ENCODE data around the gene NAV3. TPM values are rescaled to one million over a fixed set of nuclear protein-coding genes. Genes with fewer than 3 reads are reported as not detected.

Gene NAV3
- total and polyA plus RNA-seq, 2 experiments from 2014 or later, result 4.0 to 12.0 TPM

DNA sequence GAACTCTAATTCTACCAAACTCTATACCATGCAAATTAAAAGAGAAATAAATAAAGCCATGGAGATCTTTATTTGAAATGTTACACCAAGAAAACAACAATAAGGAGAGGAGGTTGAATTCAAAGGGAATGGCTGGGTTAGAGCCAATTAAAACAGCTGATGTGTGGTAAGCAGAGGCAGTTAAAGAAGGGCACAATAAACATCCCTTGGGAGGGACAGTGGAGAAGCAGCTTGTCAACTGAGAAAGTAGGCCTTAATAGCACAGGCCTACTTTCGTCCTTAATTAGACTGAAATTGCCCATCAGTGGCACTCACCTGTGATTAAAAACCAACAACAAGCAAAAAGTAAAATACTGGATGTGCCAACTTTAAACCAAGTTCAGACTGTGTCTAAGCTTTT lies 16.3 kb upstream of the NAV3 start:
- no peak overlapping the region for H3K4me3 Mint-ChIP-seq
- H3K27me3 Mint-ChIP-seq (ENCODE audit: insufficient read depth, low read depth, poor library complexity), result peaks cover 2% of the 10 kb centered on the region
- H3K79me2 ChIP-seq (replicated peaks; ENCODE audit: insufficient read depth), result no peaks in the 10 kb centered on the region
- no peaks in the 10 kb centered on the region for H3K27me3 ChIP-seq (ENCODE audit: insufficient read depth)
- no peaks in the 10 kb centered on the region for H4K20me1 ChIP-seq (replicated peaks; ENCODE audit: insufficient read depth)
- no peaks in the 10 kb centered on the region for H3K36me3 Mint-ChIP-seq (ENCODE audit: low read depth)
- no peak overlapping the region for H3K27ac ChIP-seq (ENCODE audit: low read depth)
- H3K36me3 ChIP-seq (ENCODE audit: insufficient read depth), result no peaks in the 10 kb centered on the region
- peaks cover 3% of the 10 kb centered on the region; the same call in 2 of the 3 replicates for H3K4me1 Mint-ChIP-seq
- no peak overlapping the region for H3K27ac Mint-ChIP-seq
- ATAC-seq, result no peak
- H3K9me2 ChIP-seq (ENCODE audit: insufficient read depth), result no peaks in the 10 kb centered on the region
- no peaks in the 10 kb centered on the region for H3K9me3 Mint-ChIP-seq
- H3F3A ChIP-seq (replicated peaks; ENCODE audit: low read depth), result no peaks in the 10 kb centered on the region
- no peak overlapping the region for H3K4me3 ChIP-seq
- H3K4me1 ChIP-seq (ENCODE audit: insufficient read depth), result no peaks in the 10 kb centered on the region
- TF ChIP-seq, protein P1, sequence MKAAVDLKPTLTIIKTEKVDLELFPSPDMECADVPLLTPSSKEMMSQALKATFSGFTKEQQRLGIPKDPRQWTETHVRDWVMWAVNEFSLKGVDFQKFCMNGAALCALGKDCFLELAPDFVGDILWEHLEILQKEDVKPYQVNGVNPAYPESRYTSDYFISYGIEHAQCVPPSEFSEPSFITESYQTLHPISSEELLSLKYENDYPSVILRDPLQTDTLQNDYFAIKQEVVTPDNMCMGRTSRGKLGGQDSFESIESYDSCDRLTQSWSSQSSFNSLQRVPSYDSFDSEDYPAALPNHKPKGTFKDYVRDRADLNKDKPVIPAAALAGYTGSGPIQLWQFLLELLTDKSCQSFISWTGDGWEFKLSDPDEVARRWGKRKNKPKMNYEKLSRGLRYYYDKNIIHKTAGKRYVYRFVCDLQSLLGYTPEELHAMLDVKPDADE (IDR thresholded peaks at IDR 0.05), result no peak
- TF ChIP-seq NANOG (IDR thresholded peaks at IDR 0.05; ENCODE audit: borderline replicate concordance) (no peak), ZNF114 (CRISPR knock-in tag; IDR thresholded peaks at IDR 0.05) (no peak), EZH2phosphoT487 (IDR thresholded peaks at IDR 0.05; ENCODE audit: unreplicated experiment) (no peak), EZH2 (IDR thresholded peaks at IDR 0.05; ENCODE audit: low read depth, unreplicated experiment) (no peak), ZNF331 (CRISPR knock-in tag; IDR thresholded peaks at IDR 0.05; ENCODE audit: low read depth) (no peak), POLR2AphosphoS5 (IDR thresholded peaks at IDR 0.05; ENCODE audit: low read depth) (no peak), JUNB (IDR thresholded peaks at IDR 0.05; ENCODE audit: unreplicated experiment) (no peak), CREB1 (CRISPR knock-in tag; IDR thresholded peaks at IDR 0.05; ENCODE audit: low read depth) (no peak), STAT1 (IDR thresholded peaks at IDR 0.05; ENCODE audit: unreplicated experiment) (no peak)
- TF ChIP-seq, protein P2, sequence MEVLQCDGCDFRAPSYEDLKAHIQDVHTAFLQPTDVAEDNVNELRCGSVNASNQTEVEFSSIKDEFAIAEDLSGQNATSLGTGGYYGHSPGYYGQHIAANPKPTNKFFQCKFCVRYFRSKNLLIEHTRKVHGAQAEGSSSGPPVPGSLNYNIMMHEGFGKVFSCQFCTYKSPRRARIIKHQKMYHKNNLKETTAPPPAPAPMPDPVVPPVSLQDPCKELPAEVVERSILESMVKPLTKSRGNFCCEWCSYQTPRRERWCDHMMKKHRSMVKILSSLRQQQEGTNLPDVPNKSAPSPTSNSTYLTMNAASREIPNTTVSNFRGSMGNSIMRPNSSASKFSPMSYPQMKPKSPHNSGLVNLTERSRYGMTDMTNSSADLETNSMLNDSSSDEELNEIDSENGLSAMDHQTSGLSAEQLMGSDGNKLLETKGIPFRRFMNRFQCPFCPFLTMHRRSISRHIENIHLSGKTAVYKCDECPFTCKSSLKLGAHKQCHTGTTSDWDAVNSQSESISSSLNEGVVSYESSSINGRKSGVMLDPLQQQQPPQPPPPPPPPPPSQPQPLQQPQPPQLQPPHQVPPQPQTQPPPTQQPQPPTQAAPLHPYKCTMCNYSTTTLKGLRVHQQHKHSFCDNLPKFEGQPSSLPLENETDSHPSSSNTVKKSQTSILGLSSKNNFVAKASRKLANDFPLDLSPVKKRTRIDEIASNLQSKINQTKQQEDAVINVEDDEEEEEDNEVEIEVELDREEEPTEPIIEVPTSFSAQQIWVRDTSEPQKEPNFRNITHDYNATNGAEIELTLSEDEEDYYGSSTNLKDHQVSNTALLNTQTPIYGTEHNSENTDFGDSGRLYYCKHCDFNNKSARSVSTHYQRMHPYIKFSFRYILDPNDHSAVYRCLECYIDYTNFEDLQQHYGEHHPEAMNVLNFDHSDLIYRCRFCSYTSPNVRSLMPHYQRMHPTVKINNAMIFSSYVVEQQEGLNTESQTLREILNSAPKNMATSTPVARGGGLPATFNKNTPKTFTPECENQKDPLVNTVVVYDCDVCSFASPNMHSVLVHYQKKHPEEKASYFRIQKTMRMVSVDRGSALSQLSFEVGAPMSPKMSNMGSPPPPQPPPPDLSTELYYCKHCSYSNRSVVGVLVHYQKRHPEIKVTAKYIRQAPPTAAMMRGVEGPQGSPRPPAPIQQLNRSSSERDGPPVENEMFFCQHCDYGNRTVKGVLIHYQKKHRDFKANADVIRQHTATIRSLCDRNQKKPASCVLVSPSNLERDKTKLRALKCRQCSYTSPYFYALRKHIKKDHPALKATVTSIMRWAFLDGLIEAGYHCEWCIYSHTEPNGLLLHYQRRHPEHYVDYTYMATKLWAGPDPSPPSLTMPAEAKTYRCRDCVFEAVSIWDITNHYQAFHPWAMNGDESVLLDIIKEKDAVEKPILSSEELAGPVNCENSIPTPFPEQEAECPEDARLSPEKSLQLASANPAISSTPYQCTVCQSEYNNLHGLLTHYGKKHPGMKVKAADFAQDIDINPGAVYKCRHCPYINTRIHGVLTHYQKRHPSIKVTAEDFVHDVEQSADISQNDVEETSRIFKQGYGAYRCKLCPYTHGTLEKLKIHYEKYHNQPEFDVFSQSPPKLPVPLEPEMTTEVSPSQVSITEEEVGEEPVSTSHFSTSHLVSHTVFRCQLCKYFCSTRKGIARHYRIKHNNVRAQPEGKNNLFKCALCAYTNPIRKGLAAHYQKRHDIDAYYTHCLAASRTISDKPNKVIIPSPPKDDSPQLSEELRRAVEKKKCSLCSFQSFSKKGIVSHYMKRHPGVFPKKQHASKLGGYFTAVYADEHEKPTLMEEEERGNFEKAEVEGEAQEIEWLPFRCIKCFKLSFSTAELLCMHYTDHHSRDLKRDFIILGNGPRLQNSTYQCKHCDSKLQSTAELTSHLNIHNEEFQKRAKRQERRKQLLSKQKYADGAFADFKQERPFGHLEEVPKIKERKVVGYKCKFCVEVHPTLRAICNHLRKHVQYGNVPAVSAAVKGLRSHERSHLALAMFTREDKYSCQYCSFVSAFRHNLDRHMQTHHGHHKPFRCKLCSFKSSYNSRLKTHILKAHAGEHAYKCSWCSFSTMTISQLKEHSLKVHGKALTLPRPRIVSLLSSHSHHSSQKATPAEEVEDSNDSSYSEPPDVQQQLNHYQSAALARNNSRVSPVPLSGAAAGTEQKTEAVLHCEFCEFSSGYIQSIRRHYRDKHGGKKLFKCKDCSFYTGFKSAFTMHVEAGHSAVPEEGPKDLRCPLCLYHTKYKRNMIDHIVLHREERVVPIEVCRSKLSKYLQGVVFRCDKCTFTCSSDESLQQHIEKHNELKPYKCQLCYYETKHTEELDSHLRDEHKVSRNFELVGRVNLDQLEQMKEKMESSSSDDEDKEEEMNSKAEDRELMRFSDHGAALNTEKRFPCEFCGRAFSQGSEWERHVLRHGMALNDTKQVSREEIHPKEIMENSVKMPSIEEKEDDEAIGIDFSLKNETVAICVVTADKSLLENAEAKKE (CRISPR knock-in tag; IDR thresholded peaks at IDR 0.05), result no peak
- TF ChIP-seq, protein P3, sequence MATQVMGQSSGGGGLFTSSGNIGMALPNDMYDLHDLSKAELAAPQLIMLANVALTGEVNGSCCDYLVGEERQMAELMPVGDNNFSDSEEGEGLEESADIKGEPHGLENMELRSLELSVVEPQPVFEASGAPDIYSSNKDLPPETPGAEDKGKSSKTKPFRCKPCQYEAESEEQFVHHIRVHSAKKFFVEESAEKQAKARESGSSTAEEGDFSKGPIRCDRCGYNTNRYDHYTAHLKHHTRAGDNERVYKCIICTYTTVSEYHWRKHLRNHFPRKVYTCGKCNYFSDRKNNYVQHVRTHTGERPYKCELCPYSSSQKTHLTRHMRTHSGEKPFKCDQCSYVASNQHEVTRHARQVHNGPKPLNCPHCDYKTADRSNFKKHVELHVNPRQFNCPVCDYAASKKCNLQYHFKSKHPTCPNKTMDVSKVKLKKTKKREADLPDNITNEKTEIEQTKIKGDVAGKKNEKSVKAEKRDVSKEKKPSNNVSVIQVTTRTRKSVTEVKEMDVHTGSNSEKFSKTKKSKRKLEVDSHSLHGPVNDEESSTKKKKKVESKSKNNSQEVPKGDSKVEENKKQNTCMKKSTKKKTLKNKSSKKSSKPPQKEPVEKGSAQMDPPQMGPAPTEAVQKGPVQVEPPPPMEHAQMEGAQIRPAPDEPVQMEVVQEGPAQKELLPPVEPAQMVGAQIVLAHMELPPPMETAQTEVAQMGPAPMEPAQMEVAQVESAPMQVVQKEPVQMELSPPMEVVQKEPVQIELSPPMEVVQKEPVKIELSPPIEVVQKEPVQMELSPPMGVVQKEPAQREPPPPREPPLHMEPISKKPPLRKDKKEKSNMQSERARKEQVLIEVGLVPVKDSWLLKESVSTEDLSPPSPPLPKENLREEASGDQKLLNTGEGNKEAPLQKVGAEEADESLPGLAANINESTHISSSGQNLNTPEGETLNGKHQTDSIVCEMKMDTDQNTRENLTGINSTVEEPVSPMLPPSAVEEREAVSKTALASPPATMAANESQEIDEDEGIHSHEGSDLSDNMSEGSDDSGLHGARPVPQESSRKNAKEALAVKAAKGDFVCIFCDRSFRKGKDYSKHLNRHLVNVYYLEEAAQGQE (IDR thresholded peaks at IDR 0.05; ENCODE audit: unreplicated experiment), result no peak
- TF ChIP-seq, protein P4, sequence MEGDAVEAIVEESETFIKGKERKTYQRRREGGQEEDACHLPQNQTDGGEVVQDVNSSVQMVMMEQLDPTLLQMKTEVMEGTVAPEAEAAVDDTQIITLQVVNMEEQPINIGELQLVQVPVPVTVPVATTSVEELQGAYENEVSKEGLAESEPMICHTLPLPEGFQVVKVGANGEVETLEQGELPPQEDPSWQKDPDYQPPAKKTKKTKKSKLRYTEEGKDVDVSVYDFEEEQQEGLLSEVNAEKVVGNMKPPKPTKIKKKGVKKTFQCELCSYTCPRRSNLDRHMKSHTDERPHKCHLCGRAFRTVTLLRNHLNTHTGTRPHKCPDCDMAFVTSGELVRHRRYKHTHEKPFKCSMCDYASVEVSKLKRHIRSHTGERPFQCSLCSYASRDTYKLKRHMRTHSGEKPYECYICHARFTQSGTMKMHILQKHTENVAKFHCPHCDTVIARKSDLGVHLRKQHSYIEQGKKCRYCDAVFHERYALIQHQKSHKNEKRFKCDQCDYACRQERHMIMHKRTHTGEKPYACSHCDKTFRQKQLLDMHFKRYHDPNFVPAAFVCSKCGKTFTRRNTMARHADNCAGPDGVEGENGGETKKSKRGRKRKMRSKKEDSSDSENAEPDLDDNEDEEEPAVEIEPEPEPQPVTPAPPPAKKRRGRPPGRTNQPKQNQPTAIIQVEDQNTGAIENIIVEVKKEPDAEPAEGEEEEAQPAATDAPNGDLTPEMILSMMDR (conservative IDR thresholded peaks at IDR 0.05; ENCODE audit: low read depth in 2 of 2), result no peak
- no peak overlapping the region for H3K4me2 ChIP-seq
- DNase-seq (ENCODE audit: low spot score), result no peak
- H2AFZ ChIP-seq, result no peak overlapping the region
